GM23248 (cell line): Measurements from ENCODE around the gene SYNDIG1.

Experiments used
- EZH2 ChIP-seq: fragments of 200-600 bp; sonication (generic); IDR thresholded peaks from 2 replicates; pipeline ENCODE4 v1.6.1; 2018; ENCODE audit warnings: antibody characterized with exemption, mild to moderate bottlenecking; ENCODE audit not compliant: insufficient read depth, poor library complexity, severe bottlenecking
- EZH2phosphoT487 ChIP-seq: fragments of 200-600 bp; sonication (generic); IDR thresholded peaks from 2 replicates; pipeline ENCODE4 v1.6.1; 2018; ENCODE audit warnings: antibody characterized with exemption, moderate library complexity, mild to moderate bottlenecking, low read depth; ENCODE audit not compliant: insufficient read depth

DNA sequence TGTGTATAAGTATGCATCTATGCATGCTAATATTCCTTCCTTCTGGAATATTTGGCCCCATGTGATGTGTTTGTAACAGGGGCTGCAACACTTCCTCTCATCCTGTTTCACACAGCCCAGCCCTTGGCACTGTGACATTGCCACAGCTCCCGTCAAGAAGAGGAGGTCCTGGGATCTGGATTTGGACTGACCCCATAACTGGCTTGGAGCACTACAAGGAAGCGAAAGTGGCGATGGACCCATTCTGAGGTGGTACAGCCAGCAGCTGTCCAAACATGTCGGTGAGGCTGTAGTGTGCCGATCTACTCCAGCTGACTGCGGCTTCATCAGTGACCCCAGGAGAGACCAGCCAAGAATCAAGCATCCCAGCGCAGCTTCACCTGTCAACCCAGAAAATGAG, 18.2 kb downstream of the SYNDIG1 start:
- TF ChIP-seq EZH2 = no peak
- no peak for TF ChIP-seq EZH2phosphoT487
